ENCODE measurements around the gene NIPBL.

The NIPBL gene

DNA sequence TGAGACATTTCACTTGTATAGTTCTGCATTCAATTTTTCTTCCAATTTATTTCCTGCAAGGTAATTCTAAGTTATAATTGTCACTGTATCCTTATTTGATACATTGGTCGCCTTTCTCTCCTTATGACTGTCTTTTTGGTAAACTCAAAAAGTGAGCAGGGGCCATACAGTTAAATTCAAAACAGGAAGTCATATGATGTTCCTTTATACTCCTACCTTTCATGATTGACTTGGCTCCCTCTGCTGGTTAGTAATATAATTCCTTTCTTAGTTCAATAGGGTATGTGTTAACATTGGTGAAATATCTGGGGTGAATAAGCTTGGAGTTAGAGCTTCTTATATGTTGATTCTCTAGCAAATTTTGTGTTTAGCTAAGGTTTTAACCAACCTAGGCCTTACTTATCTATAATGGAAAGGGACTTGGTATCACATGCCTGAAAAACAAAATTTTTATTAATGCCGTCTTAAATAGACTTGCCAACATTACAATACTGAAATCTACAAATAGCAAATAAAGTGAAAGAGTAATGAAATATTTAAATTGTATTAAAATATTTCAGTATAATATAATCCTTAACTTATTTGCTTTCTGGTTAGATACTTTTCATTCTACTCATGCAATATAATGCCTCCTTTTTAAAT is 6.0 kb upstream of the NIPBL start:
- Mint-ChIP-seq H3K27ac (no peak overlapping the region), H3K4me3 (no peak overlapping the region), H3K4me1 (peaks cover 35% of the 10 kb centered on the region), H3K27me3 (no peaks in the 10 kb centered on the region), H3K36me3 (peaks cover 18% of the 10 kb centered on the region), H3K9me3 (peaks cover 2% of the 10 kb centered on the region)
- no peak for DNase-seq
- CTCF ChIA-PET = interaction anchor here (0.6 to 3.5 kb wide), 8 partner anchors 12 to 140 kb away, joined by 3 to 15 read pairs (median 3); no protein-coding TSS in a partner anchor

DNA sequence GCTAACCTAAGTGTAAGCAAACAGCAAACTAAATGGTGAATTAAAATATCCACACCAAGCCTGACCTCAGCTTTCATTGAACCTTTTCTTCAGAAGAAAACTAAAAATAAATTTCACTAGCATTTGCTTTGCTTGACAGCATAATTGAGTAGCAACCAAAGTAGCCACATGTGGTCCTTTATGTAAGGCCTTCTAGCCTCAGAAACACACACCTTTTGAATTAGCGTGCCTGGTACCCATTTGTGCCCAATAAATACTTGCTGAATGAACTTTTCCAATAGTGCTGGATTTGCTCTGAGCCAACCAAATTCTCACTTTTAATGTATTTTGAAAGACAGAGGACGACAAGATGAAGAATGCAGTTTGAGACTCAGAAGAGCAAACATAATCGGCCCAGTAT is 2.1 kb upstream of the NIPBL start:
- H3K27me3 Mint-ChIP-seq = no peaks in the 10 kb centered on the region
- H3K36me3 Mint-ChIP-seq = peaks cover 20% of the 10 kb centered on the region
- peak overlapping the region; percentile 93 for H3K27ac Mint-ChIP-seq
- H3K4me3 Mint-ChIP-seq = peak overlapping the region; percentile 84
- peaks cover 2% of the 10 kb centered on the region for H3K9me3 Mint-ChIP-seq
- peaks cover 48% of the 10 kb centered on the region for H3K4me1 Mint-ChIP-seq
- CTCF ChIA-PET = interaction anchor here (1.0 to 1.9 kb wide), 2 partner anchors 135 to 145 kb away, joined by 4 to 7 read pairs; no protein-coding TSS in a partner anchor
- DNase-seq = no peak

GRCh38 chr5:36875051-36875789 is 1.3 kb upstream of the NIPBL start:
- H3K4me1 Mint-ChIP-seq = peaks cover 49% of the 10 kb centered on the region
- H3K9me3 Mint-ChIP-seq = peaks cover 1% of the 10 kb centered on the region
- H3K27ac Mint-ChIP-seq = peak overlapping the region; percentile 93
- H3K4me3 Mint-ChIP-seq = peak overlapping the region; percentile 84
- CTCF ChIA-PET = interaction anchor here (1.1 to 1.9 kb wide), 5 partner anchors 70 to 146 kb away, joined by 3 to 7 read pairs (median 3); no protein-coding TSS in a partner anchor
- peaks cover 20% of the 10 kb centered on the region for H3K36me3 Mint-ChIP-seq
- H3K27me3 Mint-ChIP-seq = no peaks in the 10 kb centered on the region
- DNase-seq = peak; percentile 60

DNA sequence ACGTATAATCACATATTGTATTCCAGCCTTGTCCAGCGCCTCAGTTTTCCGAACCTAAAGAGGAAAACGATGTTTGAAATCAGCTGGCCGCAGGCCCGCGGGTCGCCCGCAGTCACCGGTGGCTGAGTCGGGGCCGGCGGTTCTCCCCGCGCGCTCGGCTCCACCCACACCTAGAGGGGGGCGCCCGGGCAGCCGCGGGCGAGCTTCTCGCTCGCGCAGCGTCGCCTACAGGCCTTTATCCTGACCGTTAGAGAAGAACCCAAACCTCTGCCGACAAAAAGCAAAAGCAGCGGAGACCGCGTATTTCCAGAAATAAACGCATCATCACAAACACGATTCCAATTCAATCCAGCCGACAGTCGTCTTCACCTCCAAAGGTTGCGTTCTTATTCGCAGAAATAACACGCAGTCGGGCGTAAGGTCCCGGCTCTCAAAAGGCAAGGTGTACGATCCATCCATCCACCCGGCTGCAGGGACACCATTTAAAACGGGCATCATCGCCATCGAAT is 725 bp upstream of the NIPBL start:
- peaks cover 49% of the 10 kb centered on the region for H3K4me1 Mint-ChIP-seq
- CTCF ChIA-PET = interaction anchor here (1.1 to 1.9 kb wide), 5 partner anchors 70 to 146 kb away, joined by 3 to 7 read pairs (median 3); no protein-coding TSS in a partner anchor
- H3K4me3 Mint-ChIP-seq = peak overlapping the region; percentile 84
- peaks cover 16% of the 10 kb centered on the region for H3K36me3 Mint-ChIP-seq
- no peaks in the 10 kb centered on the region for H3K9me3 Mint-ChIP-seq
- no peaks in the 10 kb centered on the region for H3K27me3 Mint-ChIP-seq
- H3K27ac Mint-ChIP-seq = peak overlapping the region; percentile 93
- DNase-seq = peak; percentile 81

GRCh38 chr5:36876965-36877666 is 547 bp downstream of the NIPBL start:
- H3K9me3 Mint-ChIP-seq = no peaks in the 10 kb centered on the region
- peaks cover 55% of the 10 kb centered on the region for H3K4me1 Mint-ChIP-seq
- peak overlapping the region; percentile 93 for H3K27ac Mint-ChIP-seq
- no peaks in the 10 kb centered on the region for H3K27me3 Mint-ChIP-seq
- DNase-seq = peak; percentile 64
- peak overlapping the region; percentile 84 for H3K4me3 Mint-ChIP-seq
- peaks cover 13% of the 10 kb centered on the region for H3K36me3 Mint-ChIP-seq
- CTCF ChIA-PET = no interaction called here

DNA sequence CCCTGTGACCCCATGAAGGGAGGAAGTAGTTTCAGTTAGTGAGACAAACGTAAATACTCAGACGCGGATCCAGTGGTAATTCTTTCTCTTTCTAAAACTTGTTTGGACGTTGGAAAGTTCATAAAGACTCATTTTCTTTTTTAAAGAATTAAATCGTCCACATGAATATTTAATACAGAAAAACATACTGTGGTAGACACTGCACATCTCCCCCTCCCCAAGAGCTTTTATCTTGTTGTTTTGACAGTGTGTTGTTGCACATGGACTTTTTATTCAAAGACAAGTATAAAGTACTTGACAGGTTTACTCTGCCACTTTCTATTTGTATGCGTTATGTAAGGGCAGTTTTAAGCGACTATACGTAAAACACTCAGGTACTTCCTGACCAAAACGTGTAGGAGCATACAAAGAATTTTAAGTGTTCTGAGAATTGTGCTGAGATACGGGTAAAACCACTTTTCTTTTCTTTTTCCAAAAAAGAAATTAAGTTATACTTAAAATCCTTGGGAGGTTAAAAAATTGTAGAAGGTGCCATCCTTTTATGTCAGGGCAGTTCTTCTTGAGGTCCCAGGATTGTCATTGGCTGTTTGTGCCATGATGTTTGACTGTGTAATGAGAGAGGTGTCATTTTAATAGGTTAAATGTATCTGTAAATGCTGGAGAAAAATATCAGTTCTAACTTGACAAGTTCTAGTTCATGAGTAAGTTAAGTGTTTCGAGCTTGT is 1.3 kb downstream of the NIPBL start:
- CTCF ChIA-PET = interaction anchor here (0.9 kb wide), 1 partner anchor 9 kb away, joined by 3 read pairs; no protein-coding TSS in a partner anchor
- Mint-ChIP-seq H3K27me3 (no peaks in the 10 kb centered on the region), H3K4me3 (peak overlapping the region; percentile 84), H3K9me3 (no peaks in the 10 kb centered on the region), H3K4me1 (peaks cover 53% of the 10 kb centered on the region), H3K27ac (peak overlapping the region; percentile 93), H3K36me3 (peaks cover 9% of the 10 kb centered on the region)
- DNase-seq = peak; percentile 34

DNA sequence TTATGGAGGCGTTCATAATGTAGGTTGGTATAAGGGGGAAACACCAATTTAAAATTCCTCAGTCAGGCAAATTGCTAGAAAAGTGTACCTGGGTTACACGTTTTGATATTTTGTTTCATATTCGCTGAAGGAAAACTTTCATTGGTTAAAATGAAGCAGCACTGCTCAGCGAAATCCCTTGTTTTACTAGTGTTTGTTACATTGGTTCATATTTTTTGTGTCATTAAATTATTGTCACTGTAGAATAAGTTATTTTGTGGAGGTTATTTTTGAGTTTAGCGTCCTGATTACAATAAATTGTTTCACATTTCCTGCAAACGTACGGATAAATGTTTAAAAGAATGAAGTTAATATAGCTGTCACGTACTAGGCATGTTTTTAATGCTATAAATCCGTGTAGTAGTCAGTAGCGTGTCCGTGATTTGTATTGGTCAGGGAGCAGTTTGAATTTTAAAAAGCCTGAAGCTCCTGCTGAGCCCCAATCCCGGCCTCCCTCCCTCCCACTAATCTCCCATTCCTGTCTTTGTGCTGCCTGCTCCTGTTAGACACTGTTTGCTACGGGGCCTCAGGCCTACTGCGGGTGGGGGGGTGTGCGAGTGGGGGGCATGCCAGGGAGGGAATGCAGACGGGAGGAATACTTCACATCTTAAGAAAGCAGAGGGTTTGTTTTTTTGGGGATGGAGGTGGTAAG is 2.0 kb downstream of the NIPBL start:
- Mint-ChIP-seq H3K9me3 (no peaks in the 10 kb centered on the region), H3K36me3 (peaks cover 8% of the 10 kb centered on the region), H3K4me3 (peak overlapping the region; percentile 84), H3K27me3 (no peaks in the 10 kb centered on the region), H3K27ac (peak overlapping the region; percentile 93), H3K4me1 (peaks cover 48% of the 10 kb centered on the region)
- CTCF ChIA-PET = interaction anchor here (0.8 to 0.9 kb wide), 2 partner anchors 9 to 67 kb away, joined by 3 read pairs; no protein-coding TSS in a partner anchor
- no peak for DNase-seq

- DNase-seq = no peak
- no peak overlapping the region for H3K27ac Mint-ChIP-seq
Observed at GRCh38 chr5:36879274-36880033, 2.9 kb downstream of the NIPBL start.

DNA sequence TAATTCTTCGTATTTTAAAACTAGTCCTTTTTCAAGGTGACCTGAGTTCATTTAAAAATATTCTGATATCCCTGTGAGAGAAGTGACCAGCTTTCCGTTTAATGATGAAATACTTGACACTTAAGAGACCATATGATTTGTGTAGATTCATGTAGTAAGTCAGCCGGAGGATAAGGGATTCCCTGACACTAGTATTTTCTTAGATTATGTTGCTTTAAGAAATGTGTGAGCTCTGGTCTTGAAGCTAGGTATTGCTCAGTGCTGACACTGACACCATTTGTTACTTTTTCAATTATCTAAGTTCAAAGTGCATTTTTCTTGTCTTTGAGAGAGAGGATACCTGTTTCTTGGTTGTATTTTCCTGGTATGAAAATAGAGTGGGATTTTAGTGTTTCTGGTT is 4.2 kb downstream of the NIPBL start:
- peaks cover 11% of the 10 kb centered on the region for H3K36me3 Mint-ChIP-seq
- H3K27ac Mint-ChIP-seq = no peak overlapping the region
- H3K27me3 Mint-ChIP-seq = no peaks in the 10 kb centered on the region
- peaks cover 43% of the 10 kb centered on the region for H3K4me1 Mint-ChIP-seq
- CTCF ChIA-PET = no interaction called here
- no peaks in the 10 kb centered on the region for H3K9me3 Mint-ChIP-seq
- H3K4me3 Mint-ChIP-seq = no peak overlapping the region
- no peak for DNase-seq

More at GRCh38 chr5:36879274-36880033, 2.9 kb downstream of the NIPBL start:
- Mint-ChIP-seq H3K4me3 (peak overlapping the region; percentile 84), H3K36me3 (peaks cover 6% of the 10 kb centered on the region), H3K9me3 (no peaks in the 10 kb centered on the region), H3K27me3 (no peaks in the 10 kb centered on the region), H3K4me1 (peaks cover 49% of the 10 kb centered on the region)
- CTCF ChIA-PET = interaction anchor here (0.8 kb wide), 1 partner anchor 66 kb away, joined by 3 read pairs; no protein-coding TSS in a partner anchor

DNA sequence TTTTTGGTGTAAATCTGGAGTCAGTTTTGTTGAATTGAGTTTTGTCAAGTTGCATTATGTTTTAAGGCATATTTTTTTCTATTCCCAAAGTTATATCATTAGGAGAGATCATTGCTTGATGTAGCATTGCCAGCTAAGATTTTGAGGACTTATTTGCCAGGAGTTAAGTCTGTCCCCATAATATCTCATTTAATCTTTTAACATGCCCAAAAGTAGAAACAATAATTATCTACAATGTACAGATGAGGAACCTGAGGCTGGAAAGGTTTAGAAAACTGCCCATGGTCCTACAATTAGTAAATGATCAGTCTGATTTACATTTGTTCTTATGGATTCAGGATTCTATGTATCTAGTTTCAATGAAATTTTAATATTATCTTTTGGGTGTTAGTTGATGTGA is 4.7 kb downstream of the NIPBL start:
- CTCF ChIA-PET = interaction anchor here (1.5 kb wide), 1 partner anchor 11 kb away, joined by 3 read pairs; no protein-coding TSS in a partner anchor
- no peak for DNase-seq
- Mint-ChIP-seq H3K4me1 (peaks cover 46% of the 10 kb centered on the region), H3K27ac (no peak overlapping the region), H3K36me3 (peaks cover 11% of the 10 kb centered on the region), H3K27me3 (no peaks in the 10 kb centered on the region), H3K4me3 (no peak overlapping the region), H3K9me3 (no peaks in the 10 kb centered on the region)

GRCh38 chr5:36881807-36882206 is 5.2 kb downstream of the NIPBL start:
- Mint-ChIP-seq H3K36me3 (peaks cover 14% of the 10 kb centered on the region), H3K27me3 (no peaks in the 10 kb centered on the region), H3K27ac (no peak overlapping the region), H3K4me1 (peaks cover 50% of the 10 kb centered on the region), H3K9me3 (no peaks in the 10 kb centered on the region), H3K4me3 (no peak overlapping the region)
- CTCF ChIA-PET = interaction anchor here (1.5 kb wide), 1 partner anchor 11 kb away, joined by 3 read pairs; no protein-coding TSS in a partner anchor
- DNase-seq = no peak

GRCh38 chr5:36882250-36882649 is 5.7 kb downstream of the NIPBL start:
- H3K36me3 Mint-ChIP-seq = peaks cover 15% of the 10 kb centered on the region
- no peak for DNase-seq
- no peak overlapping the region for H3K27ac Mint-ChIP-seq
- H3K27me3 Mint-ChIP-seq = no peaks in the 10 kb centered on the region
- no peak overlapping the region for H3K4me3 Mint-ChIP-seq
- H3K9me3 Mint-ChIP-seq = no peaks in the 10 kb centered on the region
- CTCF ChIA-PET = interaction anchor here (0.5 to 1.5 kb wide), 2 partner anchors 12 to 169 kb away, joined by 3 read pairs; no protein-coding TSS in a partner anchor
- H3K4me1 Mint-ChIP-seq = peaks cover 53% of the 10 kb centered on the region

Measured in activated naive CD4-positive, alpha-beta T cell treated with anti-CD3 and anti-CD28 coated beads, Interleukin-2, amount 10 ng/mL, durations not matched to agents 7 days and 5 days (primary cell).